Islet of Langerhans (tissue), 1 donor: ENCODE results near the gene EPHX1.

Experiments used
- FAIRE-seq: peaks from one replicate; lab custom pipeline; 2011; peaks lifted over from hg19 to GRCh38; lab: Jason Lieb, UNC

EPHX1 gene

GRCh38 chr1:225842788-225843425 lies 33.0 kb downstream of the EPHX1 start:
- FAIRE-seq = no peak

GRCh38 chr1:225843426-225843795 lies 33.5 kb downstream of the EPHX1 start:
- no peak for FAIRE-seq

- FAIRE-seq = no peak
These were observed 34.5 kb downstream of the EPHX1 start for GRCh38 chr1:225844236-225845061.

DNA sequence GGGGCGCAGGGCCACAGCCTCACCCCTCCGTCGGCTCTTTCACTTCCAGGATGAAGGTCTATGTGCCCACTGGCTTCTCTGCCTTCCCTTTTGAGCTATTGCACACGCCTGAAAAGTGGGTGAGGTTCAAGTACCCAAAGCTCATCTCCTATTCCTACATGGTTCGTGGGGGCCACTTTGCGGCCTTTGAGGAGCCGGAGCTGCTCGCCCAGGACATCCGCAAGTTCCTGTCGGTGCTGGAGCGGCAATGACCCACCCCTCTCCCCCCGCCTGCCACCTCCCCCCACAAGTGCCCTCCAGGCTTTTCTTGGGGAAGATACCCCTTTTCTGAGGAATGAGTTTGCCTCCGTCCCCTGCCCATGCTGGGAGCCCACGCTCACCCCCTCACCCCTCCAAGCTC lies 35.2 kb downstream of the EPHX1 start:
- FAIRE-seq = no peak

DNA sequence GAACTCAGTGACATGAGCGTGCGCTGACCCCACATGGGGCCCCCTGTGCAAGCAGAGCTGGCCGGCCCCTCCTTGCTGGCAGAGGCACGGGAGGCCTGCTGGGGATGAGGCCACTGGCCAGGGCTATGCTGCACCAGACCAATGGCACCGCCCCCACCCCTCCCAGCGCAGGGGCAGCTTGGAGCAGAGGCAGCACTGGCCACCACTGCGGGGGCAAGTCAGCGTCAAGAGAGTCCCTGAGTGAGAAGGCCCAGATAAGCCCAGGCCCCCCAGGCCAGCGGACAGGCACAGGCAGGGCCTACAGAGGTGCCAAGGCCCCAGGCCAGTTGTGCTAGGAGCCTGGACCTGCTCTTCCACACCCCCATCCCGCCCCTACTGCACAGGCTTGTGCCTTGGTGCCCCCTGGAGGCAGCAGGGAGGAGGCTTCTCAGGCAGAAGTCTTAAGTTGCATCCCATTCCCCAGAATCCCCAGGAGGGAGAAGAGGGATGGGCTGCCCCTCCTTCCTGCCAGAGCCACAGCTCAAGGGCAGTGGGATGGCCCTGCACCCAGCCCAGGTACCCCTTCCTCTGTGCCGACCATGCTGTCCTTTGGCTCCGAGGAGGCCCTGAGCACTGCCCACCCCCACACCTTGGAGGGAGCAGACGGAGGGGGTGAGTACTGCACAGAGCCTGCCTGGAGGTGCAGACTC lies 35.8 kb downstream of the EPHX1 start:
- FAIRE-seq = no peak

GRCh38 chr1:225846331-225847310 lies 36.7 kb downstream of the EPHX1 start:
- FAIRE-seq = no peak

- FAIRE-seq = no peak
These were observed 37.7 kb downstream of the EPHX1 start for GRCh38 chr1:225847610-225848009.

DNA sequence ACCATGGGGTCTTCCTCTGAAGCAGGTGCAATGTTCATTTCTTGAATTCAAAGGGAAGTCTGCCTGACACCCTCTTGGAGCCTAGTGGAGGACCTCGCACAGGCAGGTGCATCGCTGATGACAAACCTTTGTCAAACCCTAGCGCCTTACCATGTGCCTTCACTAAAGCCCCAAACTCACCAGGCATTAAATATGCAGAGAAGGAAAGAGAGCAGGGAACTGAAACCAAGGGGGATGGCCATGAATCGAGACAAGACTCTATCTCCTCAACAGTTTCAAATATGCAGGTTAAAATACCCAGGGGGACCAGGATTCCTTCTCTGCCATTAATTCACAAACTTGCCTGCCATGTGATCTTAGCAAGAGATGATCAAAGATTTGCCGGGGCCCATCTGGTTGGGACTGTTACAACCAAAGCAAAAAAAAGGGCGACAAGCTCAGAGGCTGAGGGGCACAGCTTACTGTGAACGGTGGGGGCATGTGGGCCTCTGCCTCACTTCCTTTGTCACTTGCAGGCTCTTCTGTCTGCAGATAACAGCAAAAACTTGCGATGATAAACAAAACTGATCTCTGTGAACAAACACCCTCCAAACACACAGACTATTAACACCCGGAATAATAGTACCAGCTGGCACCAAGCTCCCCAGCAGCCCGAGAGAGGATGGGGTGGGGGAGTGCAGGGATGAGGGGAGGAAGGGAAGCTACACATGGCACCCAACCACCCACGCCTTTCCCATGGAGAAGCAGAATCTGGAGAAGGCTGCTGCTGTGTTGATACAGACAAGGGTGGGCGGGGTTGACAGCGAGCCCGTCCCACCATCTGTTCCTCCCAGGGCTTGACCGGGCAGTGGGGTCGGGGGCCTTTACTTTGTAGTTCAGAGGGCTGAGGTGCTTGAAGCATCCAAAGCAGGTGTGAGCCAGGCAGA lies 38.4 kb downstream of the EPHX1 start:
- no peak for FAIRE-seq

GRCh38 chr1:225849925-225850324 lies 40.0 kb downstream of the EPHX1 start:
- no peak for FAIRE-seq

GRCh38 chr1:225850370-225850769 lies 40.4 kb downstream of the EPHX1 start:
- no peak for FAIRE-seq

GRCh38 chr1:225851805-225852204 lies 41.9 kb downstream of the EPHX1 start:
- no peak for FAIRE-seq

DNA sequence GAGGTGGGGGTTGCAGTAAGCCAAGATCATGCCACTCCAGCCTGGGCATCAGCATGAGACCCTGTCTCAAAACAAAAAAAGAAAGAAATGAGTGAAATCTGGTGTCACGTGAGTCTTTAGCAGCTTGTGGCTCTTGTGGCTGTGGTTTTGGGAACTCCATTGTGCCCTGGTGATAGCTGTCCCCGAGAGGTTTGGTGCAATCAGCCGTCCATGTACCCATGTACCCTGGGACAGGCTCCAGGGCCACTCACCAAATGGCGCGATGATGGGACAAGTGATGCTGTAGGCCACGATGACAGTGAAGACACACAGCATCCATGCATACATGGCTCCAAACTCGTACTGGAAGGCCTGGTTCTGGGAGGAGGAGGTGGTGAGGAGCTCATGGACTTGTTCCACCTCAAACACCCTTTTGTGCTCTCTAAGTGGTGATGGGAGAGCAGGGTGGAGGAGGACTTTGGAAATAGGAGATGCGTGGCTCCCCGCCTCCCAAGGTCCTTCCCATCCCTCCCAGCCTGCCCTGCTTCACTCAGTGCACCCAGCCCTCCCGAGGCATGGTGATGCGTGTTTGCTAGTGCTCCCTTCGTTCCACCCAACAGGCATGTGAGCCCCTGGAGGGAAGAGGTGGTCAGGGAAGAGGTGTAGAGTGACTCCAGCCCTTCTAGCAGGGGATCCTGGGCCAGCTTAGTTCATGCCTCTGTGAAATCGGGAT lies 42.6 kb downstream of the EPHX1 start:
- no peak for FAIRE-seq

GRCh38 chr1:225853441-225853840 lies 43.5 kb downstream of the EPHX1 start:
- FAIRE-seq = no peak

- FAIRE-seq = no peak
These were observed 45.8 kb downstream of the EPHX1 start for GRCh38 chr1:225855503-225856300.

GRCh38 chr1:225857256-225857655 lies 47.3 kb downstream of the EPHX1 start:
- FAIRE-seq = no peak

GRCh38 chr1:225859151-225859550 lies 49.2 kb downstream of the EPHX1 start:
- FAIRE-seq = no peak

GRCh38 chr1:225860107-225860506 lies 50.2 kb downstream of the EPHX1 start:
- FAIRE-seq = no peak

GRCh38 chr1:225860876-225861441 lies 51.0 kb downstream of the EPHX1 start:
- FAIRE-seq = no peak
